Measurements from ENCODE around the gene BORCS5.
"Not testable (repeated sequence)": the region's sequence is repeated elsewhere in the genome, so short reads cannot be mapped to it uniquely, and the experiment has no call there.

Gene BORCS5

DNA sequence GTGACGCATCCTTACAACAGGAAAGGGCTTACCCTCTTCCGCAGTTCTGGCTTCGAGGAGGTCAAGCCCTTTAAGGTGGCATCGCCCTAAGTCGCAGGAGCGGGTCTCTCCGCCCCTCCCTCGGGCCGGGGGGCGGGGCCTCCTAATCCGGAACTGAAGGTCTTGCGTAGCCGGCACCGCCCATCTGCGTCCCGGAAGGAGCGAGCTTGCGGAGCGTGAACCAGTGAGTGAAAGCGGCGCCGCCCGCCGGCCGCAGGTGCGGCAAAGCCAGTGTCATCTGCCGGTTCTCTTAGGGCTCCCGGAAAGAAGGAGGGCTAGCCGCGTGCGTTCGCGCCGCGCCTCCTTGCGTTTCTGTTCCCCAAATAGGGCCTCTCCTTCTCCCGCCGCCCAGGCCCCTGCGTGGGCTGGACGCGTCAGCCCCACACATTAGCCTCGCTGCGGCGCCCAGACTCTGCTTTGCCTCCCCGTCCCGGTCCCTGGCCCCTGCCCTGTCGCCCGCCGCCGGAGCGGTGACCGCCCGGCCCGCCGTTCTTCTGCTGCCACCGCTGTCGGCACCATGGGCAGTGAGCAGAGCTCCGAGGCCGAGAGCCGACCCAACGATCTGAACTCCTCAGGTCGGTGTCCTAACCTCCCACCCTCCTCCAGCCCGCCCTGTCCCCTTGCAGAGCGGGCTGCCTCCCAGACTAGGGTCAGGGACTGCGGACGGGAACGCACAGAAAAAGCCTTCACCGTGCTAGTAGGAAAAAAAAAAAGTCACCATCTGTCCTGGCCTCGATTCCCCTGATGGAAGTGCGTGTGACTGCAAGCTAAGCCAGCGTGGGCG is at the start of gene BORCS5:
BORCS5 (plus strand) TSS at position 183 of the 823 bp plus-strand sequence; CDS start at position 557, 374 bp downstream.
- DNase-seq: peak; percentile 92

DNA sequence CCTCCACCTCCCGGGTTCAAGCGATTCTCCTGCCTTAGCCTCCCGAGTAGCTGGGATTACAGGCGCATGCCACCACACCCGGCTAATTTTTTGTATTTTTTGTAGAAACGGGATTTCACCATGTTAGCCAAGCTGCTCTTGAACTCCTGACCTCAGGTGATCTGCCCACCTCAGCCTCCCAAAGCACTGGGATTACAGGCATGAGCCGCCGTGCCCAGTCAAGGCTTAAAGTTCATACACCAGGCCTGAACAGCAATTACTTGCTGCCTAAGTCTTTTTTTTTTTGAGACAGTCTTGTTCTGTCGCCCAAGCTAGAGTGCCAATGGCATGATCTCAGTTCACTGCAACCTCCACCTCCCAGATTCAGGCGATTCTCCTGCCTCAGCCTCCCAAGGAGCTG is 46.2 kb upstream of the BORCS5 start:
- not testable (repeated sequence) for DNase-seq

DNA sequence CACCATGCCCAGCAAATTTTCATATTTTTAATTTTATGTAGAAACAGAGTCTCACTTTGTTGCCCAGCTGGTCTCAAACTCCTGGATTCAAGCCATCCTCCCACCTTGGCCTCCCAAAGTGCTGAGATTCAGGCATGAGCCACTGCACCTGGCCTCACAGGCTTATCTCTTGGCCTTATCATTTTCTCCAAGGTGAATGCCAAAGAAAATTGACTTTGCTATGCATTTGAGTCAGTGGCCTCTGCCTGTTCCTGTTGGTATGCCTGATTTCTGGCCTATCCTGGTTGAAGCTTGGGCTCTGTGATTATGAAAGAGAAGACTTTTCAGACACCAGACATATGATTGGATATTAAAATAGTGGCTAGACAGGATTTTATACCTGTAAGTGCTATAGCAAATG is 41.0 kb upstream of the BORCS5 start:
- DNase-seq: no peak

DNA sequence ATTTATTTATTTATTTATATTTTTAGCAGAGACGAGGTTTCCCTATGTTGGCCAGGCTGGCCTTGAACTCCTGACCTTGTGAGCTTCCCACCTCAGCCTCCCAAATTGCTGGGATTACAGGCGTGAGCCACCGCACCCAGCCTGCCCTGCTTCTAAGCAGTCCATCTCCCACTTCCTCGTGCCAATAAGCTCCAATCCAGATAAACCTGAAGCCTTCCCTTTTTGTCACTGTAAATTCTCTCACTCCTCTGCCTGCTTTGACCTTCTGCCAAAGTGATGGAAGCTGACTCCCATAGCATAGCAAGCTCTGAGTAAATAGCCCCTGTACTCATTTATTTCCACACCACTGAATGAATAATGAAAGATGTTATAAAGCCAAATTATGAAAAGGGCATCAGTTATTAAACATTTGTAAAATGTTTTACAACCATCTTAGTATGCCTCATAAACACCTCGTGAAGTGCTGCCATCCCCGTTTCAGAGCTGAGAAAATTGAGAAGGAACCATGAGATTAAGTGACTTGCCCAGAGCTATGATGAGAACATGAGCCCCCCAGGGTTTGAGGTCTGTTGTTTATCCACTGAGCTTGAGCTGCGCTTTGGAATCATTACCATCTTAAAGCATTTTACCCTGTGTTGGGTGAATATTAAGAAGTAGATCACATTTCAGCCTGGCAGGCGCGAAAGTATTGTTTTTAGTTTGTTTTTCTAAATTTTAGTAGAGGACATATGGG is 37.3 kb upstream of the BORCS5 start:
- peak; percentile 14 for DNase-seq

DNA sequence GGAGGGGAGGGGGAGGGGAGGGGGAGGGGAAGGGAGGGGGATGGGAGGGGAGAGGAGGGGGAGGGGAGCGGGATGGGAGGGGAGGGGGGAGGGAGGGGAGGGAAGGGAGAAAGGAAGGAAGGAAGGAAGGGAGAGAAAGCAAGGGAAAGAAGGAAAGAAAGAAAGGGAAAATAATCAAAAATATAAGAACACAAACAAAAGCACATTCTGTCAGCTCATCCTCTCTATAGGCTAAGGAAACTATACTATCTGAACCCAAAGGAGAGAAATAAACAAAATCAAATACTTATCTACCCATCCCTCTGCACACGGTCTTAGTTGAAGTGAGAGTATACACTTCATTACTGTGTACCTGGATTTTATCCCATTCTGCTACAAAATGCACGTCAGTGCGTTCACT is 33.8 kb upstream of the BORCS5 start:
- DNase-seq: no peak

DNA sequence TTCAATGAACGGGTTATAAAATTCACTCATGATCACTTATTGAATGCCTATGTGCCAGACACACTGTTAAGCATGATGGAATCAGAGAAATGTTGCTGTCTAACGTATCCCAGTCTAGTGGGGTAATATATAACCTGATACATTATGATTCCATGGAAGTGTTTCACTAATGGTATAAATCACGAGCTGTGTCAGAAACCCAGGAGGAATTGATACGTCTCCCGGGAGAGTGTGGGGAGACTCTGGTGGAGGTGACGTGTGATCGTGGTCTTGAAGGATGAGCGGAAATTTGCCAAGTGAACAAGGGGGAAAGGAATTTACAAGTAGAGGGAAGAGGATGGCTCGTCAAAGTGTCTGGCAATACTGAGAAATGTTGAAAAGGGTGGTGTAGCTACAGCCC is 33.3 kb upstream of the BORCS5 start:
- DNase-seq: no peak

DNA sequence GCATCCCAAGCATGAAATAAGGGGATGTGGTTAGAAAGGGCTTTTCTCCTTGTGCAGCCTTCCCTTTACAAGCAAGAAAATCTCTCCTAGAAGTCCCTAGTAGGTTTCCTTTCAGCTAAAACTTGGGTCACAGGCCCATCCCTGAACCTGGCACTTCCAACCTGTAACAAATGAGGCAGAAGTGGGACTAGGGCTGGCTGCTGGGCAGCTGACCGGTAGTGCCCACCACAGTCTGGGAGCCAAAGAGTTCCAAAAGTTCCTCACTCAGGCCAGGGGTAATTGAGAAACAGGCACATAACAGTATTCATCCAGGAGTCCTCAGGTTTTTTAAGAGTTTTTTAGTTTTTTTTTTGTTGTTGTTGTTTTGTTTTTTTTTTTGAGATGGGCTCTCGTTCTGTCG is 30.6 kb upstream of the BORCS5 start:
- no peak for DNase-seq

DNA sequence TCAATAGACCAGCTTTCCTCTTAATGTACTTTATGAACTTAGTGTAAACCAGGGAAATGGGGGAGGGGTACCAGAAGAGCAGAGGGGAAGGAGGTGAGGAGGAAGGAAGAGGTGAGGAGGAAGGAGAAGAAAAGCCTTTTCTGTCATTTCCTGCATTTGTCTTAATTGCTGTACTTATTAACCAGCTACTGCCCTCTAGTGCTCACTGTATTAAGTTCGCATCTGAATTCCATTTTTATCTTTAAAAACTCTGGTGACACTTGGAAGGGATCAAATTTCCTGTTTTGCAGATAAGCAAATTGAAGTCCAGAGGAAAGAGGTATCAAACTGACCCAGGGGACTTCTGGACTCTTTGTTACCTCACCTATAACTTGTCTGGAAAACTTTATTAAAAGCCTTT is 29.1 kb upstream of the BORCS5 start:
- peak; percentile 18 for DNase-seq

DNA sequence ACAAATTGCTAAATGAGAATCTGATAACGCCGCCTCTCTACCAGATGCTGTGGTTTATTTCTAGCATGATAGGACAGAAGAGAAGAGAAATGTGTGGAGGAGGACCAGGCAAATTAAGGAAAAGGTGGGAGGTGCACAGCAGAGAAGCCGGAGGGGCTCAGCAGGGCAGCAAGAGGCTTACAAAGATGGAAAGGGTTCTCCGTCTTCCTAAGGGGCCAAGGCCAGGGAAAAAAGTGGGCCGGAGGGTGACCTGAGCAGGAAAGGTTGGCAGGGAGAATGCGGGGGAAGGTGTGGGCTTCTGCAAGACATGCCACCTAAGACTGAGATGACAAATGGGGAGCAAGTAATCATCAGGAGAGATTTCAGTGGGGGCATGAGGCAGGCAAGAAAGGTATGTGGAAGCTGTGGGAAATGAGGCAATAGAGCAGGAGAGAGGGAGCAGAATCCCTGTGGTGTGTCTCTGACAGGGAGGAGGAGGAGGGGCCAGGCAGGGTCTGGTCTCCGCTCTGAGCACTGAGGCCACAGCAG is 25.6 kb upstream of the BORCS5 start:
- DNase-seq: no peak

DNA sequence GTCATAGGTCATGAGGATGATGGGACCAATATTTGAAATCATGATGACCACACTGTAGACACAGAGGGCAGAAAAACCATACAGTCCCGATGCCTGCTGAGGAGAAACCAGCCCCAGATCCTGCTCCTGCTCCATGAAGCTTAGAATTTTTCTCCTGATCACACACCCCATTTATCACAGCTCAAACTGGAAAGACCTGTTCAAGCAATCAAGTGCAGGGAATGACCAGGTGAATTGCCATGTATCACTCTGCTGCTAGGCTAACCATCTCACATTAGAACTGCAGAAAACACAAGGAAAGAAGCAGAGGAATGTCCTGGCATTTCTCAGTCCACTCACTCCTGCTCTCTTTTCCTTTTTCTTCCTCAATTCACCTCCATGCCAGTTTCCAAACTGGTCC is 25.0 kb upstream of the BORCS5 start:
- DNase-seq: peak; percentile 29

DNA sequence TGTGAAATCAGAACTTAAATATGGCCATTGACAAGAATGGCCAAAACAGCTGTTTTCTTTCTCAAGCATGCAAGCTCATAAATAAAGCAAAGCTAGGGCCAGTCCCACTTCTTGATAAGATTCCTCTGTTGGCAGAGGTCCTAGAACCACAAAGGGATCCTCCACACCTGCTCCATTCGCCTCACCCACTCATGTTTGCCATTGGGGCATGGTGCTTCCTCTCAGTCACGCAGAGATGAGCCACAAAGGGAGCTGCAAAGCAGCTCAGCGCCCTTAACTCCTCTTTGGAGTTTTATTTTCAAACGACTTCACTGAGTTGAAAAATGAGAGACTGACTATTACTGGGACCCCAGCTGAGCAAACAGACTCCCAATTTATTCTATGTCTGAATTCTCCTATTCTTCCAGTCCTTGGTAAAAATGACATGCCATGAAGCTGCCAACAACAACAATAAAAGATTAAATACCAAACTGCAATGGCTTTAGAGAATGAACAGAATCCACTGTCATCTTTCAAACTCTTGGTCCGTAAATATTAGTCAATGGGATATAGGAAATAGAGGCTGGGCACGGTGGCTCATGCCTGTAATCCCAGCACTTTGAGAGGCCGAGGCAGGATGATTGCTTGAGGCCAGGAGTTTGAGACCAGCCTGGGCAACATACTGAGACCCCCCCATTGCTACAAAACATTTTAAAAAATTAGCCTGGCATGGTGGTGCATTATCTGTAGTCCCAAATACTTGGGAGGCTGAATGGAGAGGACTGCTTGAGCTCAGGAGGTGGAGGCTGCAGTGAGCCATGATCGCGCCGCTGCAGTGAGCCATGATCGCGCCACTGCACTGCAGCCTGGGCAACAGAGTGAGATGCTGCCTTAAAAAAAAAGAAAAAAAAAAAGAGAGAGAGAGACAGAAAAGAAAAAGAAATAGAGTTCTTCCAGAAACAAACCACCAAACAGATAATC is 23.2 kb upstream of the BORCS5 start:
- peak; percentile 99 for DNase-seq

DNA sequence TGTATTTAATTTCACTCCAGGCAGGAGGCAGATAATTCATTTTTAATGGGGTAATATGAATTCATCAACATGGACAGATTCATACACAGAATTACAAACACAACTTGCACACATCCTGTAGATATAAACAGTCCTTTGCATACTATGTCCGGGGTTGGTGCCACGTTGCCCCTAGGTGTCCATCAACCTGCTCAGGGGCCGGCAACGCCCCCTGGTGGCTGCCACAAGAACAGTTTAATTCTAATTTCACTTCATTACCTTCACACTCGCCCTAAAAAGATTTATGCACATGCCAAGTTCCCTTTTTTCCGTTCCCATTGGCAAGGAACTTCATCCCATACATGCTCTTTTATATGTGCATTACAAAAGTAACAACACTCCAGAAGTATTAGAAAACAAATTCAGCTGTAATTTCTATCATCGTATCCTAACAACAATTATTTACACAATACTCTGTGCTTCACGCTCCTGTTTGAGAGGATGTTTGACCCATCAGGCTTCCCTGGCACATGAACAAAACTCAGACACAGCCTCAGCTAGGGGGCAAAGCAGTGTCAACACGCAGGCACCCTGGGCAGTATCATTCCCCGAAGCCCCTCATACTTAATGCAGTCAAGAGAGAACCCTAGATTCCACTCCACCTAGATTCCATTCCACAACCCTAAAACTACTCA is 22.4 kb upstream of the BORCS5 start:
- DNase-seq: peak; percentile 35

DNA sequence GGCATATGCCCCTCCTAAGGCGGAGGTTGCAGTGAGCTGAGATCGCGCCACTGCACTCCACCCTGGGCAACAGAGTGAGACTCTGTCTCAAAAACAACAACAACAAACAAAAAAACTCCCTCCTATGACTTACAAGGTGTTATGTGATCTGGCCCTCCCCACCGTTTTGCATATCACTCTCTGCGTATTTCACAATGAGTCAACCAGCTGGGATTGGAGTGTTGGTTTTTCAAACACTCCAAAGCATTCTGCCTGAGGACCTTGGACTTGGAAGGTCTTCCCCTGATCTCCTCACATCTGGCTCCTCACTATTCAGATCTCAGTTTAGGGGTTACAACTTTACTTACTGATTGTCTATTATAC is 20.8 kb upstream of the BORCS5 start:
- DNase-seq: no peak

DNA sequence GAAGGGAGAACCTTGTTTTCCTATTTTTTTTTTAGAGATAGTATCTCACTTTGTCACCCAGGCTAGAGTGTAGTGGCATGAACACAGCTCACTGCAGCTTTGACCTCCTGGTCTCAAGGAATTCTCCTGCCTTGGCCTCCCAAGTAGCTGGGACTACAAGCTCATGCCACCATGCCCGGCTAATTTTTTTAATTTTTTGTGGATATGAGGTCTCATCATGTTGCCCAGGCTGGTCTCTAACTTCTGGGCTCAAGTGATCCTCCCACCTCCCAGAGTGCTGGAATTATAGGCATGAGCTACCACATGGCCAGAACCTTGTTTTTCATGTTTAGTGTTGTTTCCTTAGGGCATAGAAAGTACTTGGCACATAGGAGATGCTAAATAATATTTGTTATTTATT is 20.4 kb upstream of the BORCS5 start:
- DNase-seq: no peak

DNA sequence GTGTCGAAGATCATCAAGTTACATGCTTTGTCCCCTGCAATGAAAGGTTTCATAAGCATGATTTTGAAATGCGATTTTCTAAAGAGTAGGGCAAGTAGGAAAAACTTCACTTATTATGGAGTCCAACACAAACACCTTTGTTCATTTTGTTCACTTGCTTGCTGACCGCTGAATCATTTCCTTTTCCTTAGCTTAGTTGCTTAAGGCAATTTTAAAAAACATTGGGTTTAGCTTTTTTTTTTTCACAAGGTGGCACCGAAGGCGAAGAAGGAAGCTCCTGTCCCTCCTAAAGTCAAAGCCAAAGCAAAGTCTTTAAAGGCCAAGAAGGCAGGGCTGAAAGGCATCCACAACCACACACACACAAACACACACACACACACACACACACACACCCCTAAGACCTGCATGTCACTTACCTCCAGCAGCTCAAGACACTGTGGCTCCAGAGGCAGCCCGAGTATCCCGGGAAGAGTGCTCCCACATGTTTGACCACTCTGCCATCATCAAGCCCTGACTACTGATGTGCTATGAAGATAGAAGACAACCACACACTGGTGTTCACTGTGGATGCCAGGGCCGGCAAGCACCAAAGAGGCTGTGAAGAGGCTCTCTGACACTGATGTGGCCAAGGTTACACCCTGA is 18.2 kb upstream of the BORCS5 start:
- no peak for DNase-seq

DNA sequence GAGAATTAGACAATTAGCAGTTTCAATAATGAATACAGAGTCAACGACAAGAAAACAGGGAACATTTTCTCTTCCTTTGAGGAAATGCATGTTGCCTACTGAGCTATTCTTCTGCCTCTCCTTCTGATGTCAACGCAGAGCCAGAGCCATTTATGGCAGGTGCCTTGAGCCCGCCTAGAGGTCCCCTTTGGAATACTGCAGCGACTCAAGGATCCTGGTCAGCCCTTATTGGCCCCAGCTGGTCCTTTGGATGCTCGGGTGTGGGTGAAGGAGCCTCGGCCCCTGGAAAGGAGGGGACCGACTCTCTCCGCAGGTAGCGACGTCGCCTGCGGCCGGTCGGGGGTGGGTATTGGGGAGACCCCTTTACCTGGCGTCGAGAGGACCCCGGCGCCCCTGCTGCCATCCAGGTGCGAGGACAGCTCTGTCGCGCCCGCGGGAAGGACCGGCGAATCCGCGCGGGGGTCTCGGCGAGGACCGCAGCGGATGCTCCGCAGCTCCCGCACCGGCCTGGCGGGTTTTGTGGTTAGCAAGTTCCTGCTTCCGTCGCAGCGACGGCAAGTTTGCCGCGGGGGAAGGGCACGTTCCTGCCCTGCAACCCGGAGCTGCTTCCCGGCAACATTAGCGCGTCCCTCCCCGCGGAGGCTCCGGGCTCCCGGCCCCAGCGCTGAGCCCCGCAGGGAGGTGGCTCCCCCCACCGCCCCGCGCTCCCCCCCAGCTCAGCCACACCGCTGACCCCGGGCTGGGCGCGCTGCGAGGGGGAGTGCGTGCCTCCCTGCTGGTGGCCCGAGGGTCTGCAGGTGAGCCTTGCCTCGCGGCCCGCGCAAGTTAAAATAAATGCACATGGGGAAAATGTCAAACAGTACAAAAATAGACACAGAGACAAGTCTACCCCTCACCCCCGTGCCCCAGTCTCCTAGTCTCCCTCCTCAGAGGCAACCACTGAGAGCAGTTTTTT is 6.9 kb upstream of the BORCS5 start, which contains the start of gene MANSC1:
MANSC1 (minus strand) TSS at position 532 of the 955 bp plus-strand sequence. CDS start 6,928 bp downstream, outside the sequence.
- peak; percentile 85 for DNase-seq

DNA sequence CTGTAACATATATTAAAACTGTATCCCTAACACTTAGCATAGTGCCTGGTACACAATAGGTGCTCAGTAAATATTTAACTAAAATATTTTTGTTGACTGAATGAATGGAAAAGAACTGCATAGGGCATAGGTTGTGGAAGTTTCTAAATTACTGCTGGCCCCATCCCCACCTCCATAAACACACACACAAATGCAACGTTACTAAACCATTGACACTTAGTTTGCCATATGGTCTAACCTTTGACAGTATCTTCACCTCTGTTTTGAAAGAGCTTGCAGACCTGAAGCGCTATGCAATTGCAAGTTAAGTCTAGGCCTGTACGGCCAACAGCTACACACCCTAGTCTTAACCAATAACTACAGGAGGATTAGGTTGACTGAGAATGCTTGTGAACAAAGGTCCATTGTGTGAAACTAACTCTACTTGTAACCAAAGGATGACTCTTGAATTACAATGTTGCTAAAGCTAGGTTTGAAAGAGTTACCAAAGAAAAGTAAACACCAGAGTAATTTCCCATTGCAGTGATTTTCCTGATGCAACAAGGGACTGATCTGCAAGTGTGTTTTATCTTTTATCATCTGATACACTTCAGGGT is 5.9 kb upstream of the BORCS5 start:
- no peak for DNase-seq

DNA sequence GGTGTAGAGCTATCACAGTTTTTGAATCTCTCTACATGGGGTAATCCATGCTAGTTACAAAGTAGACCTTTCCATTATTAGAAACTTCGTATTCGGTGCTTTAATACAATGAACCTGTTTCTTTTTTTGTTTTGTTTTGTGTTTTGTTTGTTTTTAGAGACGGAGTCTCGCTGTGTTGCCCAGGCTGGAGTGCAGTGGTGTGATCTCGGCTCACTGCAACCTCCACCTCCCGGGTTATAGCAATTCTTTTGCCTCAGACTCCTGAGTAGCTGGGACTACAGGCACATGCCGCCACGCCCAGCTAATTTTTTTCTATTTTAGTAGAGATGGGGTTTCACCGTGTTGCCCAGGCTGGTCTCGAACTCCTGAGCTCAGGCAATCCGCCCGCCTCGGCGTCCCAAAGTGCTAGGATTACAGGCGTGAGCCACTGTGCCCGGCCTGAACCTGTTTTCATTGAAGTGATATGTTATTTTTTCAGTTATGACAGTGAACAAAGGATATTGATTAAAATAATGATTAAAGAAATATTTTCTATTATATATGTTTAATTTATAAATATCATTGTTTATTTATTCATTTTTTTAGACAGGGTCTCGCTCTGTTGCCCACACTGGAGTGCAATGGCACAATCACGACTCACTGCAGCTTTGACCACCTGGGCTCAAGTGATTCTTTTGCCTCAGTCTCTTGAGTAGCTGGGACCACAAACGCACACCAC is 5.3 kb upstream of the BORCS5 start:
- not testable (repeated sequence) for DNase-seq

DNA sequence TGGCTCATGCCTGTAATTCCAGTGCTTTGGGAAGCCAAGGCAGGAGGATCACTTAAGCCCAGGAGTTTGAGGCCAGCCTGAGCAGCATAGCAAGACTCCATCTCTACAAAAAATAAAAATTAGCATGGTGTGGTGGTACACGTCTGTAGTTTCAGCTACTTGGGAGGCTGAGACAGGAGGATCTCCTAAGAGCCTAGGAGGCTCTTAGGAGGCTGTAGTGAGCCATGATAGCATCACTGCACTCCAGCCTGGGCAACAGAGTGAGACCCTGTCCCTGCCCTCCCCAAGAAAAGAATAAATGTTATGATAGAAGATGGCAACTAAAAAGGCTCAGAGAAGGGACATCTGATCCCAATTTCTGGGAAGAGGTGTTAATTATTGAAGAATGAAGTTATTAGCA is 3.6 kb upstream of the BORCS5 start:
- no peak for DNase-seq

Data from DMS79 (cell line).